MM.1S (cell line): ENCODE data around the gene CYP2J2.
"Not testable (repeated sequence)": the region's sequence is repeated elsewhere in the genome, so short reads cannot be mapped to it uniquely, and the experiment has no call there.

ENCODE experiments used
- DNase-seq: peaks from one replicate; pipeline ENCODE4 v3.0.0-alpha.2; 2015
- H2AFZ ChIP-seq: fragments of 300-600 bp; sonication (generic); 2 replicates; pipeline ENCODE4 v1.6.0; 2016; ENCODE audit warnings: antibody characterized with exemption, low read length
- H3F3A ChIP-seq: fragments of 300-600 bp; sonication (generic); 2 replicates; pipeline ENCODE4 v1.6.1; 2016; ENCODE audit warnings: mild to moderate bottlenecking, antibody characterized with exemption, low read length, moderate library complexity, mixed read lengths; ENCODE audit not compliant: insufficient read depth
- H3K27ac ChIP-seq: fragments of 300-600 bp; sonication (generic); 2 replicates; pipeline ENCODE4 v1.5.1; 2016; ENCODE audit warnings: mild to moderate bottlenecking, low read length
- H3K27me3 ChIP-seq: fragments of 300-600 bp; sonication (generic); replicated peaks from 2 replicates; pipeline ENCODE4 v1.6.0; 2016; ENCODE audit warnings: low read length; ENCODE audit not compliant: insufficient read depth
- H3K36me3 ChIP-seq: fragments of 300-600 bp; sonication (generic); replicated peaks from 2 replicates; pipeline ENCODE4 v1.6.1; 2016; ENCODE audit warnings: mild to moderate bottlenecking, low read length, mixed read lengths; ENCODE audit not compliant: insufficient read depth
- H3K4me1 ChIP-seq: fragments of 300-600 bp; sonication (generic); 2 replicates; pipeline ENCODE4 v1.6.1; 2016; ENCODE audit warnings: low read length, mixed read lengths
- H3K4me2 ChIP-seq: fragments of 300-600 bp; sonication (generic); 2 replicates; pipeline ENCODE4 v1.6.0; 2016; ENCODE audit warnings: low read depth, low read length
- H3K4me3 ChIP-seq: fragments of 300-600 bp; sonication (generic); 2 replicates; pipeline ENCODE4 v1.5.1; 2016; ENCODE audit warnings: low read length, mixed read lengths
- H3K79me2 ChIP-seq: fragments of 300-600 bp; sonication (generic); 2 replicates; pipeline ENCODE4 v1.6.1; 2016; ENCODE audit warnings: mixed run types, low read length, mixed read lengths
- H3K9ac ChIP-seq: fragments of 300-600 bp; sonication (generic); 2 replicates; pipeline ENCODE4 v1.6.1; 2016; ENCODE audit warnings: low read length, mixed read lengths
- H3K9me2 ChIP-seq: fragments of 300-600 bp; sonication (generic); replicated peaks from 2 replicates; pipeline ENCODE4 v1.6.1; 2016; ENCODE audit warnings: mild to moderate bottlenecking, low read length, mixed read lengths; ENCODE audit not compliant: insufficient read depth
- H3K9me3 ChIP-seq: fragments of 300-600 bp; sonication (generic); replicated peaks from 2 replicates; pipeline ENCODE4 v1.6.1; 2016; ENCODE audit warnings: mild to moderate bottlenecking, low read length, mixed read lengths; ENCODE audit not compliant: insufficient read depth
- H4K20me1 ChIP-seq: fragments of 300-600 bp; sonication (generic); 2 replicates; pipeline ENCODE4 v1.6.1; 2016; ENCODE audit warnings: mild to moderate bottlenecking, low read length, moderate library complexity, mixed read lengths; ENCODE audit not compliant: insufficient read depth
- EZH2 ChIP-seq: fragments of 300-600 bp; sonication (generic); optimal IDR thresholded peaks from 2 replicates; pipeline ENCODE3; 2017; ENCODE audit warnings: low read depth, mild to moderate bottlenecking, antibody characterized with exemption, low read length, mixed read lengths
- EZH2phosphoT487 ChIP-seq: fragments of 300-600 bp; sonication (generic); IDR thresholded peaks from 2 replicates; pipeline ENCODE4 v1.6.1; 2018; ENCODE audit warnings: antibody characterized with exemption, low read length
- TF ChIP-seq, protein P1 (sequence below): fragments of 300-600 bp; sonication (generic); IDR thresholded peaks from 2 replicates; pipeline ENCODE4 v1.5.1; 2016; ENCODE audit warnings: antibody characterized with exemption, low read length, mixed read lengths

CYP2J2 gene

DNA sequence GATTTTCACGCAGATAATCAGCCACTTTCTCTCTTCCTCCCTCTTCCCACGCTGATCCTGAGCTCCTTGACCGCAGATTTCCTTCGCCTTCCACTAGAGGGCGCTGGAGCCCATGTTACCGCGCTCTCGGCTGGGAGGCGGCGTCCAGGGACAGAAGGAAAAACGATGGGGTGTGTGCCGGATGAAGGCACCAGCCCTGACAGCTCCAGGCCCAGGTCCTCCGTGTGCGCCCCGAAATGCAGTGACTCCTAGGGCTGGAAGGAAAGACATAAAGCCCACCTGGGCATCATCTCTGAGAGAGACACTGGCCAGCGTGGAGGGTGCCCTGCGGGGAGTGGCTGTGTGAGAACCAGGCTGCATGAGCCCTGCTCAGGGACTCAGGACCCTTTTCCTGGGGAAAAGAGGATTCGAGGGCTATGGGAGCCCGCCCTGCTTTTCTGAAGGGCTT is 44.9 kb upstream of the CYP2J2 start:
- Histone ChIP-seq H3K27me3 (no peaks in the 10 kb centered on the region), H3K27ac (no peak overlapping the region), H3K79me2 (no peaks in the 10 kb centered on the region), H2AFZ (peak overlapping the region; percentile 58; the same call in 1 of the 2 replicates), H3F3A (no peaks in the 10 kb centered on the region), H3K9me2 (no peaks in the 10 kb centered on the region), H3K4me2 (peak overlapping the region; percentile 61), H3K4me1 (0 out of 2 replicates have a peak, but pooled peaks cover 3% of the 10 kb centered on the region), H3K9ac (no peak overlapping the region), H3K9me3 (no peaks in the 10 kb centered on the region), H4K20me1 (no peaks in the 10 kb centered on the region), H3K4me3 (no peak overlapping the region), H3K36me3 (no peaks in the 10 kb centered on the region)
- TF ChIP-seq, protein P1, sequence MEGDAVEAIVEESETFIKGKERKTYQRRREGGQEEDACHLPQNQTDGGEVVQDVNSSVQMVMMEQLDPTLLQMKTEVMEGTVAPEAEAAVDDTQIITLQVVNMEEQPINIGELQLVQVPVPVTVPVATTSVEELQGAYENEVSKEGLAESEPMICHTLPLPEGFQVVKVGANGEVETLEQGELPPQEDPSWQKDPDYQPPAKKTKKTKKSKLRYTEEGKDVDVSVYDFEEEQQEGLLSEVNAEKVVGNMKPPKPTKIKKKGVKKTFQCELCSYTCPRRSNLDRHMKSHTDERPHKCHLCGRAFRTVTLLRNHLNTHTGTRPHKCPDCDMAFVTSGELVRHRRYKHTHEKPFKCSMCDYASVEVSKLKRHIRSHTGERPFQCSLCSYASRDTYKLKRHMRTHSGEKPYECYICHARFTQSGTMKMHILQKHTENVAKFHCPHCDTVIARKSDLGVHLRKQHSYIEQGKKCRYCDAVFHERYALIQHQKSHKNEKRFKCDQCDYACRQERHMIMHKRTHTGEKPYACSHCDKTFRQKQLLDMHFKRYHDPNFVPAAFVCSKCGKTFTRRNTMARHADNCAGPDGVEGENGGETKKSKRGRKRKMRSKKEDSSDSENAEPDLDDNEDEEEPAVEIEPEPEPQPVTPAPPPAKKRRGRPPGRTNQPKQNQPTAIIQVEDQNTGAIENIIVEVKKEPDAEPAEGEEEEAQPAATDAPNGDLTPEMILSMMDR, result peak; percentile 97
- TF ChIP-seq EZH2, result no peak
- peak; percentile 30 for DNase-seq

DNA sequence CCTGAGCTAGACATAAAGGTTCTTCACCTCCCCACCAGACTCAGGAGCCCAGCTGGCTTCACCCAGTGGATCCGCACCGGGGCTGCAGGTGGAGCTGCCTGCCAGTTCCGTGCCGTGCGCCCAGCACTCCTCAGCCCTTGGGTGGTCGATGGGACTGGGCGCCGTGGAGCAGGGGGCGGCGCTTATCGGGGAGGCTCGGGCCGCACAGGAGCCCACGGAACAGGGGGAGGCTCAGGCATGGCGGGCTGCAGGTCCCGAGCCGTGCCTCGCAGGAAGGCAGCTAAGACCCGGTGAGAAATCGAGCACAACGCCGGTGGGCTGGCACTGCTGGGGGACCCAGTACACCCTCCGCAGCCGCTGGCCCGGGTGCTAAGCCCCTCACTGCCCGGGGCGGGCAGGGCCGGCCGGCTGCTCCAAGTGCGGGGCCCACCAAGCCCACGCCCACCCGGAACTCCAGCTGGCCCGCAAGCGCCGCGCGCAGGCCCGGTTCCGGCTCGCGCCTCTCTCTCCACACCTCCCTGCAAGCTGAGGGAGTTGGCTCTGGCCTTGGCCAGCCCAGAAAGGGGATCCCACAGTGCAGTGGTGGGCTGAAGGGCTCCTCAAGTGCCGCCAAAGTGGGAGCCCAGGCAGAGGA is 43.1 kb upstream of the CYP2J2 start:
- not testable (repeated sequence) for H3K4me1 ChIP-seq, H3K27ac ChIP-seq, H3K79me2 ChIP-seq, H3F3A ChIP-seq, H2AFZ ChIP-seq, H4K20me1 ChIP-seq, H3K9me3 ChIP-seq, H3K4me3 ChIP-seq, H3K27me3 ChIP-seq, H3K9me2 ChIP-seq, DNase-seq, H3K36me3 ChIP-seq, H3K9ac ChIP-seq, H3K4me2 ChIP-seq

DNA sequence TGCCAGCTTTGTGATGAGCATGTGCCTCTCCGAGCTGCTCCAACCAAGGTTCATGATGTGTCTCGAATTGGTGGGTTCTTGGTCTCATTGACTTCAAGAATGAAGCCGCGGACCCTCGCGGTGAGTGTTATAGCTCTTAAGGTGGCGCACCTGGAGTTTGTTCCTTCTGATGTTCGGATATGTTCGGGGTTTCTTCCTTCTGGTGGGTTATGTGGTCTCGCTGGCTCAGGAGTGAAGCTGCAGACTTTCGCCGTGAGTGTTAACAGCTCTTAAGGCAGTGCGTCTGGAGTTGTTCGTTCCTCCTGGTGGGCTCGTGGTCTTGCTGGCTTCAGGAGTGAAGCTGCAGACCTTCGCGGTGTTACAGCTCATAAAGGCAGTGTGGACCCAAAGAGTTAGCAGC is 42.2 kb upstream of the CYP2J2 start:
- H3K9me3 ChIP-seq, H3K4me2 ChIP-seq: not testable (repeated sequence)

DNA sequence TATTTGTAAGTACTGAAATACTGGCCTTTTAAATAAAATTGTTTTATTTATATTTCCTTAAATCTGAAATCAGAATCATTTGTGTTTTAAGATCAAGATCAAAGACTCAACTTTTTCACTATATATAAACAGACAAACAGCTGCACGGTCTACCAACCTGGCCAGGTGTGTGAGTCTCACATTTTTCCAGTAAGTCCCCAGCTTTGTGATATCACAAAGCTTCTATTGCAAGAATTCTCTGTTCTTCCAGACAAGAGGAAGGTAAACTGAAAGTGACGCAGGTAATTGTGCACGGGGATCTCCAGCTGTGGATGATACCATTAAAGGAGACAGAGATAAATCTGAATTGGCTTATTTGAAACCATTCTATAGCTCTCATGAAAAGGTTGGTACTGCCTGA is 41.2 kb upstream of the CYP2J2 start:
- DNase-seq, result no peak
- Histone ChIP-seq H3K4me1 (0 out of 2 replicates have a peak, but pooled peaks cover 3% of the 10 kb centered on the region), H3K9ac (no peak overlapping the region), H3K27me3 (no peaks in the 10 kb centered on the region), H4K20me1 (no peaks in the 10 kb centered on the region), H3K4me2 (no peak overlapping the region), H3F3A (no peaks in the 10 kb centered on the region), H3K27ac (no peak overlapping the region), H3K4me3 (no peak overlapping the region), H3K79me2 (no peaks in the 10 kb centered on the region), H3K9me3 (no peaks in the 10 kb centered on the region), H3K36me3 (no peaks in the 10 kb centered on the region), H3K9me2 (no peaks in the 10 kb centered on the region), H2AFZ (no peak overlapping the region)
- TF ChIP-seq, protein P1, result no peak
- no peak for TF ChIP-seq EZH2phosphoT487

More for the DNA sequence above, 42.2 kb upstream of the CYP2J2 start:
- not testable (repeated sequence) for H3K27me3 ChIP-seq, H3F3A ChIP-seq, H3K27ac ChIP-seq, H3K9ac ChIP-seq, H3K4me1 ChIP-seq, H3K36me3 ChIP-seq, H4K20me1 ChIP-seq, H3K9me2 ChIP-seq, H3K79me2 ChIP-seq, H3K4me3 ChIP-seq, DNase-seq, H2AFZ ChIP-seq
